H1 (cell line): ENCODE measurements around the gene ITGB7. TPM values are rescaled to one million over a fixed set of nuclear protein-coding genes. Genes with fewer than 3 reads are reported as not detected.

ENCODE experiments used
- CTCF ChIA-PET: fragments of 300-600 bp; sonication (Branson Sonifier 250); formaldehyde crosslinking; loops from one replicate; lab custom pipeline; 2021; ENCODE audit not compliant: partially characterized antibody; lab: Charles Lee
- POLR2A ChIA-PET: fragments of 300-600 bp; sonication (Branson Sonifier 250); formaldehyde crosslinking; loops from one replicate; lab custom pipeline; 2021; ENCODE audit warnings: inconsistent platforms; ENCODE audit not compliant: partially characterized antibody; lab: Charles Lee
- DNase-seq, 2 experiments: peaks; one replicate each; pipeline versions ENCODE4 v3.0.0 to v3.0.0-alpha.2; 2010 to 2022; ENCODE audit warnings: low spot score in 2 of 2, low read depth in 1 of 2, mixed read lengths in 1 of 2
- FAIRE-seq: peaks from 2 replicates; lab custom pipeline; 2011; peaks lifted over from hg19 to GRCh38; lab: Jason Lieb, UNC
- H2AFZ ChIP-seq: 2 replicates; pipeline ENCODE4 v1.8.1; 2012; ENCODE audit warnings: low read length, inconsistent platforms
- H2AK5ac ChIP-seq: 2 replicates; pipeline ENCODE4 v1.6.1; 2013; ENCODE audit warnings: low read depth, low read length
- H2BK120ac ChIP-seq: replicated peaks from 2 replicates; pipeline ENCODE3; 2013; ENCODE audit warnings: low read depth, low read length, inconsistent platforms
- H2BK12ac ChIP-seq: 2 replicates; pipeline ENCODE4 v1.6.1; 2013; ENCODE audit warnings: low read depth, low read length
- H2BK15ac ChIP-seq: 2 replicates; pipeline ENCODE4 v1.6.1; 2013; ENCODE audit warnings: low read length
- H2BK20ac ChIP-seq: 2 replicates; pipeline ENCODE4 v1.6.1; 2013; ENCODE audit warnings: low read length
- H2BK5ac ChIP-seq: 2 replicates; pipeline ENCODE4 v1.6.1; 2013; ENCODE audit warnings: low read depth, low read length
- H3K14ac ChIP-seq: 2 replicates; pipeline ENCODE4 v1.6.1; 2013; ENCODE audit warnings: inconsistent platforms; ENCODE audit not compliant: insufficient read length
- H3K18ac ChIP-seq: 2 replicates; pipeline ENCODE4 v1.6.1; 2013; ENCODE audit warnings: low read length; ENCODE audit errors: extremely low read depth
- H3K23ac ChIP-seq: 2 replicates; pipeline ENCODE4 v1.6.1; 2013; ENCODE audit warnings: inconsistent platforms; ENCODE audit not compliant: insufficient read length
- H3K23me2 ChIP-seq: 2 replicates; pipeline ENCODE4 v1.6.1; 2013; ENCODE audit warnings: low read depth, low read length
- H3K27ac ChIP-seq: 2 replicates; pipeline ENCODE4 v1.6.1; 2011; ENCODE audit warnings: low read depth, low read length, inconsistent platforms
- H3K27me3 ChIP-seq, 4 experiments: replicated peaks in 1 of 4; 1 replicate in 1 of 4; 2 replicates in 3 of 4; pipeline versions ENCODE4 v1.6.1 to v1.8.1; 2011 to 2013; ENCODE audit warnings: low read length in 3 of 4, mild to moderate bottlenecking in 3 of 4, inconsistent platforms in 2 of 4, mixed read lengths in 2 of 4, moderate library complexity in 1 of 4; ENCODE audit not compliant: control insufficient read depth in 3 of 4, insufficient read depth in 3 of 4; ENCODE audit errors: extremely low read depth in 1 of 4
- H3K36me3 ChIP-seq, 4 experiments: 2 replicates each; pipeline versions ENCODE4 v1.6.1 to v1.8.1; 2011 to 2013; ENCODE audit warnings: mild to moderate bottlenecking in 4 of 4, low read length in 3 of 4, moderate library complexity in 2 of 4, control low read depth in 1 of 4, inconsistent platforms in 1 of 4; ENCODE audit not compliant: insufficient read depth in 4 of 4, control insufficient read depth in 2 of 4
- H3K4ac ChIP-seq: replicated peaks from 2 replicates; pipeline ENCODE3; 2013; ENCODE audit warnings: low read length, low read depth, mixed read lengths, inconsistent platforms; ENCODE audit not compliant: insufficient read length
- H3K4me1 ChIP-seq, 4 experiments: replicated peaks in 1 of 4; 1 replicate in 1 of 4; 2 replicates in 3 of 4; pipeline versions ENCODE4 v1.6.1 to v1.8.1; 2011 to 2013; ENCODE audit warnings: low read length in 3 of 4, inconsistent platforms in 2 of 4, mixed read lengths in 1 of 4; ENCODE audit not compliant: insufficient read depth in 4 of 4, control insufficient read depth in 3 of 4
- H3K4me2 ChIP-seq, 2 experiments: 2 replicates each; pipeline versions ENCODE4 v1.6.1 to v1.8.1; 2011 to 2013; ENCODE audit warnings: low read depth in 2 of 2, low read length in 2 of 2, control low read depth in 1 of 2, inconsistent platforms in 1 of 2, mild to moderate bottlenecking in 1 of 2; ENCODE audit not compliant: insufficient read depth in 1 of 2
- H3K4me3 ChIP-seq, 4 experiments: fragments of 200-600, 300-600 bp in 1 of 4; sonication (generic), shearing (Covaris generic), sonication (Bioruptor Twin) in 1 of 4; 2 replicates each; pipeline versions ENCODE4 v1.5.1 to v1.8.1; 2011 to 2016; ENCODE audit warnings: low read length in 4 of 4, low read depth in 3 of 4, control low read depth in 2 of 4, inconsistent platforms in 2 of 4, mild to moderate bottlenecking in 2 of 4, mixed read lengths in 1 of 4, moderate library complexity in 1 of 4; ENCODE audit not compliant: insufficient read depth in 2 of 4; ENCODE audit errors: extremely low read depth in 1 of 4
- H3K56ac ChIP-seq: replicated peaks from 2 replicates; pipeline ENCODE3; 2013; ENCODE audit warnings: low read depth, mild to moderate bottlenecking, mixed read lengths, low read length, inconsistent platforms; ENCODE audit not compliant: insufficient read length
- H3K79me1 ChIP-seq: 2 replicates; pipeline ENCODE4 v1.6.1; 2013; ENCODE audit warnings: low read depth, low read length, control low read depth
- H3K79me2 ChIP-seq, 2 experiments: 2 replicates each; pipeline versions ENCODE4 v1.6.1 to v1.8.1; 2012 to 2013; ENCODE audit warnings: low read length in 2 of 2, mild to moderate bottlenecking in 2 of 2, inconsistent platforms in 1 of 2; ENCODE audit not compliant: insufficient read depth in 2 of 2, control insufficient read depth in 1 of 2
- H3K9ac ChIP-seq, 4 experiments: replicated peaks in 1 of 4; 1 replicate in 1 of 4; 2 replicates in 3 of 4; pipeline versions ENCODE4 v1.6.1 to v1.8.1; 2011 to 2013; ENCODE audit warnings: low read depth in 3 of 4, low read length in 3 of 4, control low read depth in 2 of 4, mild to moderate bottlenecking in 2 of 4, moderate library complexity in 2 of 4, inconsistent platforms in 1 of 4; ENCODE audit errors: extremely low read depth in 1 of 4
- H3K9me3 ChIP-seq, 2 experiments: 2 replicates each; pipeline versions ENCODE4 v1.6.1 to v1.8.1; 2012 to 2013; ENCODE audit warnings: mild to moderate bottlenecking in 2 of 2, moderate library complexity in 2 of 2, control low read depth in 1 of 2, inconsistent platforms in 1 of 2, low read depth in 1 of 2, low read length in 1 of 2, mixed read lengths in 1 of 2; ENCODE audit not compliant: insufficient read depth in 2 of 2
- H4K20me1 ChIP-seq, 2 experiments: replicated peaks in 1 of 2; 2 replicates each; pipeline versions ENCODE3 to v1.8.1; 2011 to 2013; ENCODE audit warnings: inconsistent platforms in 2 of 2, low read length in 2 of 2, mild to moderate bottlenecking in 1 of 2; ENCODE audit not compliant: insufficient read depth in 2 of 2, control insufficient read depth in 1 of 2
- H4K5ac ChIP-seq: 2 replicates; pipeline ENCODE4 v1.6.1; 2013; ENCODE audit warnings: low read length, low read depth, mixed read lengths, inconsistent platforms; ENCODE audit not compliant: insufficient read length
- H4K8ac ChIP-seq: 2 replicates; pipeline ENCODE4 v1.8.0; 2013; ENCODE audit warnings: mild to moderate bottlenecking, moderate library complexity, low read length, inconsistent platforms; ENCODE audit not compliant: insufficient read depth; ENCODE audit errors: extremely low read depth
- H4K91ac ChIP-seq: replicated peaks from 2 replicates; pipeline ENCODE3; 2013; ENCODE audit warnings: low read length, mixed read lengths, inconsistent platforms; ENCODE audit not compliant: insufficient read length
- BCL11A ChIP-seq, 2 experiments: IDR thresholded peaks; one replicate each; pipeline ENCODE4 v1.6.1; 2011; ENCODE audit warnings: low read depth in 2 of 2, low read length in 2 of 2, mild to moderate bottlenecking in 2 of 2
- CHD2 ChIP-seq: IDR thresholded peaks from 2 replicates; pipeline ENCODE4 v1.6.1; 2012; ENCODE audit warnings: low read length, improper control_type of control experiment
- CTCF ChIP-seq, 3 experiments: IDR thresholded peaks; 1 replicate in 2 of 3; 2 replicates in 1 of 3; pipeline versions ENCODE4 v1.5.1 to v1.6.1; 2011; ENCODE audit warnings: low read length in 3 of 3, mild to moderate bottlenecking in 3 of 3, inconsistent platforms in 2 of 3, low read depth in 1 of 3, moderate library complexity in 1 of 3; ENCODE audit not compliant: insufficient read depth in 1 of 3; ENCODE audit errors: control extremely low read depth in 1 of 3
- EGR1 ChIP-seq: IDR thresholded peaks from 2 replicates; pipeline ENCODE4 v1.6.1; 2011; ENCODE audit warnings: low read depth, low read length, borderline replicate concordance
- EZH2 ChIP-seq: fragments of 200-600 bp; sonication (generic); IDR thresholded peaks from 2 replicates; pipeline ENCODE4 v1.7.1; 2012; ENCODE audit warnings: low read depth, mild to moderate bottlenecking, moderate library complexity, low read length, inconsistent platforms; ENCODE audit not compliant: severe bottlenecking
- KDM5A ChIP-seq: fragments of 200-600 bp; IDR thresholded peaks from 2 replicates; pipeline ENCODE4 v1.7.1; 2012; ENCODE audit warnings: mild to moderate bottlenecking, low read length, inconsistent platforms, mixed read lengths
- MAFK ChIP-seq: IDR thresholded peaks from 2 replicates; pipeline ENCODE4 v1.6.1; 2012; ENCODE audit warnings: low read depth, mild to moderate bottlenecking, improper control_type of control experiment, low read length
- PHF8 ChIP-seq: fragments of 200-600 bp; sonication (generic); conservative IDR thresholded peaks from 2 replicates; pipeline ENCODE4 v1.7.1; 2012; ENCODE audit warnings: low read depth, mild to moderate bottlenecking, inconsistent platforms, low read length, moderate library complexity
- TBP ChIP-seq: IDR thresholded peaks from 2 replicates; pipeline ENCODE4 v1.6.1; 2011; ENCODE audit warnings: low read depth, low read length, improper control_type of control experiment
- TEAD4 ChIP-seq: IDR thresholded peaks from 2 replicates; pipeline ENCODE4 v1.6.1; 2012; ENCODE audit warnings: low read depth, low read length, inconsistent platforms, mixed read lengths
- WGBS, 2 experiments: shearing (Covaris generic) in 1 of 2; methylation state at CpG; one replicate each; pipeline versions ENCODE4 v1.1.6 to v1.1.7; 2013 to 2015; ENCODE audit warnings: low lambda C conversion rate in 2 of 2, mixed read lengths in 2 of 2, inconsistent platforms in 1 of 2, low coverage in 1 of 2, missing lambda C conversion rate in 1 of 2; ENCODE audit not compliant: insufficient replicate concordance in 2 of 2, insufficient coverage in 1 of 2, insufficient read length in 1 of 2; ENCODE audit errors: extremely low coverage in 1 of 2, missing lambda C conversion rate in 1 of 2; 5-methylcytosine and 5-hydroxymethylcytosine counted together
- polyA plus RNA-seq, 7 experiments: library from polyadenylated mRNA; depleted of rRNA in 3 of 7; stranded (reverse) in 5 of 7; unstranded in 2 of 7; fragments of >200 nt in 5 of 7; fragments of 200-250 nt in 2 of 7; gene quantifications; 1 replicate in 5 of 7; 2 replicates in 1 of 7; 4 replicates in 1 of 7; pipeline versions ENCODE4 v1.2.1 to v1.2.3, GENCODE V29; 2011 to 2013; ENCODE audit warnings: missing spikeins in 2 of 7, mixed read lengths in 2 of 7
- total RNA-seq: library from RNA; stranded (reverse); fragmentation: NEBNext Ultra II Directional; extraction: Animal tissue kit (Norgen Biotek cat#: 25700); gene quantifications from 2 replicates; pipeline ENCODE4 v1.2.1, GENCODE V29; 2021

ITGB7 gene
- total and polyA plus RNA-seq, 2 of the 8 experiments (the other 6 are each of a cell fraction or from before 2014, with no cell fraction given) = 0.35 to 0.54 TPM

DNA sequence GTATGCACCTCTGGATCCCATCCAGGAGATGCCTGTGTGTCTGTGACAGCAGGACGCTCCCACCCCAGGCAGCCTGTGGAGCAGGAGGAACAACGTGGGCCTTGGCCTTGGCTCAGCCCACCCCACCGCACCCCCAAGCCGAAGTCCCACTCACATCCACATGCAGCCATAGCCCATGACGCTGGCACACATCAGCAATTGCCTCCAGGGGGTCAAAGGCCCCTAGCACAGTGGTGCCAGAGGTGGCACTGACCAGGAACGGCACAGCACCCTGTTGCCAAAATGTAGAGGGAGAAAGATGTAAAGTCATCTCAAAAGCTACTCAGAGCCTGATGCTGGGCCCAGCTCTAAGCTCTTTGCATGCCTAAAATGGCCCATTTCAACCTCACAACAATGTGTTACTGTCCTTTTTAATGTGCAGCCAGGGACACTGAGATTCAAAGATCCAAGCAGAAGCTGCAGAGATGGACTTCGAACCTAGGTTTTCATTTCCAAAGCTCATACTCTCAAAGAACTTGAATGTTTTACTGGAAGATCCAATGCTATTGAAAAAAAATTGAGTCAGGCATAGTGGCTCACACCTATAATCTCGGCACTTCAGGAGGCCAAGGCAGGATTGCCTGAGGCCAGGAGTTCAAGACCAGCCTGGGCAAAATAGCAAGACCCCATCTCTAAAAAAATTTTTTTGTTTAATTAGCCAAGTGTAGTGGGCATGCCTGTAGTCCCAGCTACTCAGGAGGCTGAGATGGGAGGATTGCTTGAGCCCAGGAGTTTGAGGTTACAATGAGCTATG lies 45.7 kb downstream of the ITGB7 start:
- FAIRE-seq = no peak
- H2AK5ac ChIP-seq = no peak overlapping the region
- no peaks in the 10 kb centered on the region for H4K20me1 ChIP-seq
- no peak overlapping the region for H4K8ac ChIP-seq
- no peak overlapping the region for H4K5ac ChIP-seq
- no peaks in the 10 kb centered on the region for H3K79me2 ChIP-seq
- DNase-seq = peak in 1 of 2 experiments; percentile 28
- H3K56ac ChIP-seq = no peak overlapping the region
- no peak overlapping the region for H4K91ac ChIP-seq
- WGBS, 2 experiments = 93% methylated on average over 8 of the region's 8 CpGs; no CpG with 5 or more reads in 1 of the 2 experiments
- H3K4me3 ChIP-seq = no peak overlapping the region
- H3K4ac ChIP-seq = no peak overlapping the region
- no peak overlapping the region for H3K9ac ChIP-seq
- peaks cover 0 to 3% (median 1%) of the 10 kb centered on the region in 4 experiments; a peak in 2 of 7 replicates for H3K4me1 ChIP-seq
- no peaks in the 10 kb centered on the region for H3K79me1 ChIP-seq
- H3K9me3 ChIP-seq = no peaks in the 10 kb centered on the region
- H3K27ac ChIP-seq = no peak overlapping the region
- no peaks in the 10 kb centered on the region for H3K23me2 ChIP-seq
- no peak overlapping the region for H3K23ac ChIP-seq
- H2BK12ac ChIP-seq = no peak overlapping the region
- no peak overlapping the region for H3K14ac ChIP-seq
- H2BK120ac ChIP-seq = no peak overlapping the region
- ChIA-PET CTCF (interaction anchor here (0.5 to 8.2 kb wide), 34 partner anchors 7 to 192 kb away, joined by 3 to 101 read pairs (median 6); partner anchors contain the start of genes CSAD, ESPL1, IGFBP6 and ITGB7), POLR2A (interaction anchor here (0.7 to 3.9 kb wide), 6 partner anchors 11 to 151 kb away, joined by 3 to 18 read pairs (median 4); partner anchors contain the start of genes CSAD and ZNF740)
- no peak overlapping the region for H3K4me2 ChIP-seq
- H2BK15ac ChIP-seq = no peak overlapping the region
- H2BK20ac ChIP-seq = no peak overlapping the region
- H3K18ac ChIP-seq = no peak overlapping the region
- H2BK5ac ChIP-seq = no peak overlapping the region
- H3K27me3 ChIP-seq = peaks cover 0 to 13% (median 7%) of the 10 kb centered on the region in 4 experiments; a peak in 5 of 7 replicates
- H3K36me3 ChIP-seq = no peaks in the 10 kb centered on the region
- H2AFZ ChIP-seq = no peak overlapping the region
- TF ChIP-seq TBP (no peak), BCL11A (IDR thresholded peaks at IDR 0.05; ENCODE audit: low read depth in 2 of 2, low read length in 2 of 2) (no peak), EZH2 (no peak), TEAD4 (no peak), KDM5A (no peak), EGR1 (no peak), CTCF (IDR thresholded peaks at IDR 0.05; ENCODE audit: control extremely low read depth in 1 of 3, insufficient read depth in 1 of 3, low read depth in 1 of 3, low read length in 3 of 3) (no peak), MAFK (no peak), CHD2 (no peak), PHF8 (no peak)
